ENCODE measurements around the gene SPPL2A.
"Not testable (repeated sequence)": the region's sequence is repeated elsewhere in the genome, so short reads cannot be mapped to it uniquely, and the experiment has no call there.

The SPPL2A gene

GRCh38 chr15:50765195-50765967 is at the start of gene SPPL2A:
SPPL2A (minus strand) TSS chr15:50765706; CDS start chr15:50765533, 173 bp downstream.
- DNase-seq: peak; percentile 90 to 92

GRCh38 chr15:50814634-50815033 is 49.1 kb upstream of the SPPL2A start:
- DNase-seq: no peak

GRCh38 chr15:50813865-50814264 is 48.4 kb upstream of the SPPL2A start:
- DNase-seq: no peak

GRCh38 chr15:50813089-50813488 is 47.6 kb upstream of the SPPL2A start:
- DNase-seq: no peak

GRCh38 chr15:50812181-50812506 is 46.6 kb upstream of the SPPL2A start:
- DNase-seq: not testable (repeated sequence)

- DNase-seq: not testable (repeated sequence)
These were observed 46.1 kb upstream of the SPPL2A start for GRCh38 chr15:50811461-50812180.

- no peak for DNase-seq
These were observed 44.6 kb upstream of the SPPL2A start for GRCh38 chr15:50810128-50810527.

- DNase-seq: no peak
These were observed 43.2 kb upstream of the SPPL2A start for GRCh38 chr15:50808728-50809127.

GRCh38 chr15:50803479-50804180 is 38.1 kb upstream of the SPPL2A start:
- no peak for DNase-seq

- DNase-seq: no peak
These were observed 35.2 kb upstream of the SPPL2A start for GRCh38 chr15:50800715-50801114.

GRCh38 chr15:50798684-50799083 is 33.2 kb upstream of the SPPL2A start:
- DNase-seq: no peak

GRCh38 chr15:50797926-50798325 is 32.4 kb upstream of the SPPL2A start:
- no peak for DNase-seq

- no peak for DNase-seq
These were observed 26.0 kb upstream of the SPPL2A start for GRCh38 chr15:50791486-50791885.

- no peak for DNase-seq
These were observed 25.4 kb upstream of the SPPL2A start for GRCh38 chr15:50790778-50791453.

GRCh38 chr15:50786871-50787270 is 21.4 kb upstream of the SPPL2A start:
- no peak for DNase-seq

- no peak for DNase-seq
These were observed 20.9 kb upstream of the SPPL2A start for GRCh38 chr15:50786438-50786837.

- DNase-seq: no peak
These were observed 18.4 kb upstream of the SPPL2A start for GRCh38 chr15:50783895-50784294.

GRCh38 chr15:50783411-50783810 is 17.9 kb upstream of the SPPL2A start:
- no peak for DNase-seq

GRCh38 chr15:50778086-50778485 is 12.6 kb upstream of the SPPL2A start:
- DNase-seq: no peak

GRCh38 chr15:50777042-50777441 is 11.5 kb upstream of the SPPL2A start:
- no peak for DNase-seq

GRCh38 chr15:50774450-50774849 is 8.9 kb upstream of the SPPL2A start:
- DNase-seq: no peak

GRCh38 chr15:50773389-50773788 is 7.9 kb upstream of the SPPL2A start:
- no peak for DNase-seq

GRCh38 chr15:50767332-50767861 is 1.9 kb upstream of the SPPL2A start:
- DNase-seq: no peak
